ENCODE results near the gene TRAPPC6A.
"Not testable (repeated sequence)": the region's sequence is repeated elsewhere in the genome, so short reads cannot be mapped to it uniquely, and the experiment has no call there.

The TRAPPC6A gene

GRCh38 chr19:45125360-45125759 lies 52.7 kb downstream of the TRAPPC6A start:
- no peak for DNase-seq

GRCh38 chr19:45124021-45124420 lies 54.0 kb downstream of the TRAPPC6A start:
- no peak for DNase-seq

GRCh38 chr19:45123440-45123850 lies 54.6 kb downstream of the TRAPPC6A start:
- DNase-seq, result no peak

- no peak for DNase-seq
Observed at GRCh38 chr19:45122832-45123231, 55.2 kb downstream of the TRAPPC6A start.

- DNase-seq, result no peak
Observed at GRCh38 chr19:45121827-45122345, 56.2 kb downstream of the TRAPPC6A start.

GRCh38 chr19:45119582-45119981 lies 58.5 kb downstream of the TRAPPC6A start:
- no peak for DNase-seq

GRCh38 chr19:45118591-45119355 lies 59.3 kb downstream of the TRAPPC6A start:
- not testable (repeated sequence) for DNase-seq

GRCh38 chr19:45118106-45118505 lies 59.9 kb downstream of the TRAPPC6A start:
- no peak for DNase-seq

- no peak for DNase-seq
Observed at GRCh38 chr19:45117671-45118070, 60.4 kb downstream of the TRAPPC6A start.

- no peak for DNase-seq
Observed at GRCh38 chr19:45117167-45117594, 60.9 kb downstream of the TRAPPC6A start.

- DNase-seq, result no peak
Observed at GRCh38 chr19:45115809-45116615, 62.0 kb downstream of the TRAPPC6A start.

- no peak for DNase-seq
Observed at GRCh38 chr19:45114116-45114515, 63.9 kb downstream of the TRAPPC6A start.

GRCh38 chr19:45113628-45114027 lies 64.4 kb downstream of the TRAPPC6A start:
- peak; percentile 66 for DNase-seq
